Skeletal muscle tissue (tissue), 4 donors: ENCODE results near the gene ACTG2. TPM values are rescaled to one million over a fixed set of nuclear protein-coding genes. Genes with fewer than 3 reads are reported as not detected.
"Not testable (repeated sequence)": the region's sequence is repeated elsewhere in the genome, so short reads cannot be mapped to it uniquely, and the experiment has no call there.

ENCODE experiments used
- H3K27ac ChIP-seq: one replicate; pipeline ENCODE4 v1.7.0; 2013; ENCODE audit warnings: mild to moderate bottlenecking, low read depth, low read length, inconsistent platforms
- H3K27me3 ChIP-seq, 3 donors: one replicate each; pipeline ENCODE4 v1.7.0; 2013; ENCODE audit warnings: low read length in 3 of 3; ENCODE audit not compliant: control insufficient read depth in 3 of 3, insufficient read depth in 3 of 3
- H3K36me3 ChIP-seq, 3 donors: one replicate each; pipeline ENCODE4 v1.7.0; 2013; ENCODE audit warnings: low read length in 3 of 3; ENCODE audit not compliant: control insufficient read depth in 3 of 3, insufficient read depth in 3 of 3
- H3K4me1 ChIP-seq, 3 donors: one replicate each; pipeline ENCODE4 v1.7.0; 2013; ENCODE audit warnings: low read length in 3 of 3, mild to moderate bottlenecking in 3 of 3; ENCODE audit not compliant: control insufficient read depth in 3 of 3, insufficient read depth in 3 of 3
- H3K4me3 ChIP-seq, 3 donors: one replicate each; pipeline ENCODE4 v1.7.0; 2013; ENCODE audit warnings: low read length in 3 of 3
- H3K9ac ChIP-seq, 3 donors: one replicate each; pipeline ENCODE4 v1.7.0; 2013; ENCODE audit warnings: low read length in 3 of 3, mild to moderate bottlenecking in 3 of 3, moderate library complexity in 2 of 3, low read depth in 1 of 3
- H3K9me3 ChIP-seq, 3 donors: one replicate each; pipeline ENCODE4 v1.7.0; 2013; ENCODE audit warnings: low read length in 3 of 3; ENCODE audit not compliant: control insufficient read depth in 3 of 3
- total RNA-seq: library from RNA; depleted of rRNA; stranded (reverse); fragments of >200 nt; gene quantifications from one replicate; pipeline ENCODE4 v1.2.3, GENCODE V29; 2014
- donor health status: Osteomylitis.

Gene ACTG2
- total RNA-seq, 1 donor from 2014 or later = 1.6 TPM

DNA sequence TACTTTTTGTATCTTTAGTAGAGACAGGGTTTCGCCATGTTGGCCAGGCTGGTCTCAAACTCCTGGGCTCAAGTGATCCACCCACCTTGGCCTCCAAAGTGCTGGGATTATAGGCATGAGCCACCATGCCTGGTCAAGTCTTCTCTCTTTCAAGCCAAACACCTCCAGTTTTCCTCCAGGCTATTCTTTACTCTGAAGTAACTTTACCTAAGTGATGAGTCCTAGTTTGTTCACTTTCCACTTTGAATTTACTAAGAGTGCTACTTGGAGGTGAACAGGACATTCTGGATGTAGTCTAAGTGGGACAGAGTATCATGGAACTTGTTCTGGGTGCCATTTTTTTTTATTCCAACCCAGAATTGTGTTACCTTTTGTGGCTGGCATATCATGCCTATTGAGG, 47.3 kb downstream of the ACTG2 start:
- not testable (repeated sequence) for H3K27me3 ChIP-seq, H3K36me3 ChIP-seq, H3K4me3 ChIP-seq, H3K9ac ChIP-seq, H3K9me3 ChIP-seq, H3K27ac ChIP-seq
- peaks cover 0 to 17% (median 2%) of the 10 kb centered on the region in 3 donors for H3K4me1 ChIP-seq

DNA sequence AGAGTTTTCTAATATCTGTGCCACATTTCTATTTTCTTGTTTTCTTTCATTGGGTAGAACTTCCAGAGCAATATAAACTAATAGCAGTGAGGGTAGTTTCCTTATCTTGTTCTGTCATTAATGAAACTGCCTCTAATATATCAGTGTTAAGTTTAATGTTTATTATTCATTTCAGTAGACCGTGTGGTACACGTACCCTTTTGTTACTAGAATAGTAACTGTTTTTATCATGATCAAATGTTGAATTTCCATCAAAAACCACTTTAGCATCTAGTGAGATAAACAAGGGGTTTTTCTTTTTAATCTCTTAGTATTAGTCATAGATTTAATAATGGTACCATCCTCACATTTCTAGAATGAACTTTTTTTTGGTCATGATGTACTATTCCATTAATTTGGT, 49.9 kb downstream of the ACTG2 start:
- H3K27ac ChIP-seq = no peak overlapping the region
- no peaks in the 10 kb centered on the region for H3K27me3 ChIP-seq
- no peak overlapping the region for H3K4me3 ChIP-seq
- peaks cover 0 to 10% (median 2%) of the 10 kb centered on the region in 3 donors for H3K4me1 ChIP-seq
- H3K36me3 ChIP-seq = peaks cover 6 to 20% (median 13%) of the 10 kb centered on the region in 3 donors
- no peaks in the 10 kb centered on the region for H3K9me3 ChIP-seq
- no peak overlapping the region for H3K9ac ChIP-seq

DNA sequence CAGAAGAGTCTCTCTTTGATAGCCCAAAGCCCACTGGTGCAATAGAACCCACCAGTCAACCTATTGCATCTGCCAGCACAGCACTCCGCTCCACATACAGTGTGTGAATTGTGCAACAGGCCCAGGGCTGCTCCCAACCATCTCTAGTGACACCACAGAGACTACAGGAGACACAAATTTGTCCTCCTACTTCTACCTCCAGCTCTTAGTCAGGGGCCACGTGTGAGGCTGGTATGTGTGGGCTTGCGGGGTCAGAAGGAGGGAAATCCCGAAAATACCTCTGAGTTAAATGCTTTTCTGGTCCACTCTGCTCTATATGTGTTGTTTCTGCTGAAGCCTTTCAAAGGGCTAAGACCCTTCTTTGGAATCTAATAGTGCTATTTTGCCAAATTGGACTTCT, 51.9 kb downstream of the ACTG2 start:
- Histone ChIP-seq H3K9ac (no peak overlapping the region), H3K4me1 (peaks cover 0 to 6% (median 0%) of the 10 kb centered on the region in 3 donors), H3K27me3 (no peaks in the 10 kb centered on the region), H3K9me3 (no peaks in the 10 kb centered on the region), H3K27ac (no peak overlapping the region), H3K4me3 (no peak overlapping the region), H3K36me3 (peaks cover 9 to 34% (median 24%) of the 10 kb centered on the region in 3 donors)

DNA sequence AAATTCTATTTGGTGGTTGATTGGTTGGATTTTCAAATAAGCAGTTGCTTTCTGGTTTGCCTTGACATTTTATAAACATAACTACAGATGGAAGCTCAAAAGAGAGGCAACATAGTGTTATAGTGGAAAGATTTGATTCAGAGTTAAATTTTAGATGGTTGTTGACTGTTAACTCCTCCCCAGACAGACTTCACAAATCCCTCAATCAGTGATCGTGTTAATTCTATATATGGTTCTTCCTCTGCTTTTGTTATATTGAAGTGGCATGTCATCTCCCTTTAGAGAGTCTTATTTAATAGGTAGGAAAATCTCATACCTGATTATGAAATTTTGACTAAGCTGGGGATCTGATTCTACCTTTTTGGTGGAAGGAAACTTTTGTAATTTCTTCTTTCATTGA, 53.4 kb downstream of the ACTG2 start:
- H3K27me3 ChIP-seq = no peaks in the 10 kb centered on the region
- no peaks in the 10 kb centered on the region for H3K9me3 ChIP-seq
- no peaks in the 10 kb centered on the region for H3K4me1 ChIP-seq
- H3K36me3 ChIP-seq = peaks cover 17 to 44% (median 34%) of the 10 kb centered on the region in 3 donors
- no peak overlapping the region for H3K4me3 ChIP-seq
- no peak overlapping the region for H3K9ac ChIP-seq
- no peak overlapping the region for H3K27ac ChIP-seq

DNA sequence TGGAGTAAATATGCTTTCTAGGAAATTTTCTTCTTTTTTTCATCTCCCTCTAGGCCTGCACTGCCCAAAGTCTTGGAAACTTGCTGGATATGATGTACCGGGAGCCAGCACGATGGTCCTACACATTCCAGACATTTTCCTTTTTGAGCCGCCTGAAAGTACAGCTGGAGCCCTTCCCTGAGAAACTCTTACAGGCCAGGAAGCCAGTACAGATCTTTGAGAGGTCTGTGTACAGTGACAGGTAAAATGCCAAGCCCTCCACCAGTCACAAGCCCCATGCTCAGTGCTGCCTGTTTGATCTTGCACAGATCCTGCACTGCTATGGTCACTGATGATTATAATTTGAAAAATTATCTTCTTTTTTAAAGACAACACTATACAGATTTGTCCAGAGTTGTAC, 53.9 kb downstream of the ACTG2 start:
- H3K4me1 ChIP-seq = no peaks in the 10 kb centered on the region

GRCh38 chr2:73947412-73948018, 54.7 kb downstream of the ACTG2 start:
- Histone ChIP-seq H3K27ac (no peak overlapping the region), H3K4me1 (peaks cover 0 to 5% (median 0%) of the 10 kb centered on the region in 3 donors)

More for the DNA sequence above, 53.9 kb downstream of the ACTG2 start:
- Histone ChIP-seq H3K4me3 (no peak overlapping the region), H3K27ac (no peak overlapping the region), H3K36me3 (peaks cover 22 to 49% (median 39%) of the 10 kb centered on the region in 3 donors), H3K9me3 (no peaks in the 10 kb centered on the region), H3K9ac (no peak overlapping the region), H3K27me3 (no peaks in the 10 kb centered on the region)

DNA sequence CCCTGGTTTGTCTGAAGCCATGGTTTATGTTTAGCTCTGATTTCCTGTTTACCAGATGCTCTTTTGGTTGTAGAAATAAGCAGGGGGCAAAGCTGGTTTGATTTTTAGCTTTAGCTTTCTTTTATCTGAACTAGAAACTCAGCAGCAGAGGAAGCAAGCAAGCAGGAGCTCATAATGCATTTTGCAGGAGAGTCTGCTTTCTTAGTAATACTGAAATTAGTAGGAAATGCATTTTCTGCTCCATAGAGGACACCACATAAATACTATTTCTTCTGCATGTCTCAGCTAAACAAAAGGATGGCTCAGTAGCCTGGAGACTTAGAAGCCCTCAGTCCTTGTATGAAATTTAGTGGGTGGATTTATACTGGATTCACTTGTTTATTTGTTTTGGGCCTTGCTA, 57.0 kb downstream of the ACTG2 start:
- no peak overlapping the region for H3K9ac ChIP-seq
- peaks cover 0 to 5% (median 0%) of the 10 kb centered on the region in 3 donors for H3K4me1 ChIP-seq
- no peaks in the 10 kb centered on the region for H3K9me3 ChIP-seq
- H3K36me3 ChIP-seq = peaks cover 23 to 62% (median 47%) of the 10 kb centered on the region in 3 donors
- no peak overlapping the region for H3K27ac ChIP-seq
- H3K27me3 ChIP-seq = no peaks in the 10 kb centered on the region
- no peak overlapping the region for H3K4me3 ChIP-seq

More at GRCh38 chr2:73947412-73948018, 54.7 kb downstream of the ACTG2 start:
- Histone ChIP-seq H3K9me3 (no peaks in the 10 kb centered on the region), H3K9ac (no peak overlapping the region), H3K4me3 (no peak overlapping the region), H3K36me3 (peaks cover 23 to 57% (median 45%) of the 10 kb centered on the region in 3 donors), H3K27me3 (no peaks in the 10 kb centered on the region)

DNA sequence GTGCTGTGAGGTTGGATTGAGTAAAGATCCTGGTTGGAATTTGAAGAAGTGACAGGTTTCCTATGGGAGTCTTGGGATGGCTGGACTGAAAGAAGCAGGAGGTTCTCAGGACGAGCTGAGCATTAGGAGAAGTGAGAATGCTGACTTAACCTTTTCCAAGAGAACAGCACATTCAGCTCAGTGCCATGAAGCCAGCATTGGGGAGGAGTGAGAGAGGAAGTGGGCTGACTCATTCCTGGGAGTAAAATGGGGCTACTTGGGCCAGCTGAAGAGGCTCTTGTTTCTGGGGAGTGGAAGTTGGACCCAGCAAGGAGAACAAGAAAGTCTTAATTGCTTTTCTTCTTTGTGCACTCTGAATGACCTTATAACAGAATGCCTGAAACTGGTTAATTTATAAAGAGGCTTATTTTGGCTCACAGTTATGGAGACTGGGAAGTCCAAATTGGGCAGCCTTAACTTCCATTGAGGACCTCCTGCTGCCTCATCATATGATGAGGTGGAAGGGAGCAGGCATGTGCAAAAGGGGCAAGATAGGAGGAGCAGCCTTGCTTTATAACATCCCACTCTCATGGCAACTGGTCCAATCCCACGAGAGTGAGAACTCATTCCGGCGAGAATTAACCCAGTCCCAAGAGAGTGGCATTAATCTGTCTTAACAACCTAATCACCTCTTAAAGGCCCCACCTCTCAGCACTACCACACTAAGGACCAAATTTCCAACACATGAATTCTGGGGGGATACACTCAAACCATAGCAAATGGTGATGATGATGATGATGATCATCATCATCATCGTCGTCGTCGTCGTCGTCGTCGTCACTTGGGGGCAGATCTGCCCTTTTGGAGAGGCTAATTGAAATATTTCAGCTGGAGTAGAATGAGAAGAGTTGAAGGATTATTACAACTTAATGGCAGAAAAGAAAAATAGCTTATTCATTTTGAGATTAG, 60.0 kb downstream of the ACTG2 start:
- Histone ChIP-seq H3K36me3 (peaks cover 17 to 55% (median 44%) of the 10 kb centered on the region in 3 donors), H3K9me3 (no peaks in the 10 kb centered on the region), H3K4me3 (no peak overlapping the region), H3K27me3 (no peaks in the 10 kb centered on the region), H3K4me1 (peaks cover 0 to 5% (median 0%) of the 10 kb centered on the region in 3 donors), H3K9ac (no peak overlapping the region), H3K27ac (no peak overlapping the region)

GRCh38 chr2:73956218-73956865, 63.5 kb downstream of the ACTG2 start:
- H3K4me3 ChIP-seq = no peak overlapping the region
- H3K27ac ChIP-seq = no peak overlapping the region
- no peaks in the 10 kb centered on the region for H3K9me3 ChIP-seq
- H3K9ac ChIP-seq = no peak overlapping the region
- H3K36me3 ChIP-seq = peaks cover 13 to 51% (median 37%) of the 10 kb centered on the region in 3 donors
- H3K4me1 ChIP-seq = peaks cover 0 to 5% (median 0%) of the 10 kb centered on the region in 3 donors
- no peaks in the 10 kb centered on the region for H3K27me3 ChIP-seq
